Measurements from ENCODE around the gene SCN3B.
A peak's percentile ranks its signal among the peaks of the same experiment; 100 is the strongest.
"Not testable (repeated sequence)": the region's sequence is repeated elsewhere in the genome, so short reads cannot be mapped to it uniquely, and the experiment has no call there.

The SCN3B gene

GRCh38 chr11:123654566-123655081 is at the start of gene SCN3B:
Gene SCN3B (minus strand): TSS chr11:123654624. CDS start chr11:123653801, 823 bp downstream.
- DNase-seq = peak; percentile 74 to 82

DNA sequence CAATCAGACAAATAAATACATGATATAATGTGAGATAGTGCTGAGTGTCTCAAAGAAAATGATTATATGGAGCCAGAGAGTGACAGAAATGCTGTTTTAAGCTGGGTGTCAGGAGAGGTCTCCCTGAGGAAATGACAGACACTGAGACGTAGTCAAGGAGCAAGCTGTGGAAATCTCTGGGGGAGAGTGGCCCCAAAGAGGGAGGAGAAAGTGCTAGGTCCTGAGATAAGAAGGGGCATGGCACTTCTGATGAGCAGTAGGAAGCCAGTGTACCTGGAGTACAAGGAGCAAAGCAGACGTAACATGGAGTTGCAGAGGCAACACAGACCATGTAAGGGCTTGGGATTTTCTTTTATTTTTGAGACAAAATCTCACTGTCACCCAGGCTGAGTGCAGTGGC is 48.3 kb upstream of the SCN3B start:
- no peak for DNase-seq

DNA sequence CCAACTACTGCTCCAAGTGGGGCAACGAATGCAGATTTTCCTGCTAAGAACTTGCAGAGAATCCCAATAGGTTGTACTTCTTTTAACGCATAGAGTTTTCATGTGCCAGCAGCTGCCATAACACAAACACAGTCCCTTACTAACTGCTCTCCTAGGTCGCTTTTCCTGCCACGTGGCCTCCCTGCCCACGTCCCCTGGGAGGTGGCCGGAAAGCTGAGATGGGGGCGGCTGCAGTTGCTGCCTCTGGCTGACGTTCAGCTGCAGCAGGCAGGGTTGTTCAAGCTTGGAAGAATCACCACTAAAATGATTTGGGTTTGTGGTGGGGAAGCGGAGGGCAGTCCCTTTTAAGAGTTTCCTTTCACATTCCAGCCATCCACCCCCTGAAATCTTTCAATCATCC is 47.7 kb upstream of the SCN3B start:
- DNase-seq = no peak

- no peak for DNase-seq
Measured at GRCh38 chr11:123700772-123701171, 46.3 kb upstream of the SCN3B start.

DNA sequence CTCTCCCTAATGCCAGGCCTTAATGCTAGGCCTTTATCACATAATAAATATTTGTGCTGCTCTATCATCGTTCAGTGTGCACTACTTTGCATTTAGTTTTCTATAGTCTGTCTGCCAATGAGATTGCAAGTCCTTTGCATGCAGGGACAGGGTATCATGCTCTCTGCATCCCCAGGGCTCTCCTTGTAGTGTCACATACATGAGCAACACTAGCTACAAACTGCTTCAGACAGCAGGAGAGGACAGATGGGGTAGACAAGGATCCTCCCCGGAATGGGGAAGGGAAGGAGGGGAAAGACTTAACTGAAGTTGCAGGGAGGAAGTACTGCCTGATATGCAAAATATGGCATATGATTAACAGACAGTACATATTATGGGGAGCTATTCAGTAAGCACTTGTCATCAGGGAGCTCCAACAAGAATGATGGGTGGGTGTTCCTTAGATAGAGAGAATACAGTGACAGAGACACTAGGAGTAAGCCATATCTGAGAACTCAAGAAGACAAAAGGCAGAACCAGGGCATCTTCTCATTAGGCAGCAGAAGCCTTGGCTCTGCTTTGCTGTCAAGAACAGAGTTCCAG is 44.2 kb upstream of the SCN3B start:
- DNase-seq = no peak

DNA sequence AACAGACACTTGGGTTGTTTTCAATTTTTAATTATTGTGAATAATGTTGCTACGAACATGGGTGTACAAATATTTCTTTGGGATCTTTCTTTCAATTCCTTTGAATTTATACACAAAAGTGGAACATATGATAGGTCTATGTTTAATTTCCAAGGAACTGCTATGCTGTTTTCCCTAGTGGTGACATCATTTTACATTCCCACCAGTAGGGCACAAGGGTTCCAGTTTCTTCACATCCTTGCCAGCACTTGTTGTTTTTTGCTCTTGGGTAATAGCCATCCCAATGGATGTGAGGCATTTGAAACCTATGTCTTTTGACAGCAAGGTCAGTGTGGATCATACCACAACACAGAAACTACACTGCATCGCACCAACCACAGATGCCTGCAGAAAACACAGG is 41.8 kb upstream of the SCN3B start:
- DNase-seq = no peak

DNA sequence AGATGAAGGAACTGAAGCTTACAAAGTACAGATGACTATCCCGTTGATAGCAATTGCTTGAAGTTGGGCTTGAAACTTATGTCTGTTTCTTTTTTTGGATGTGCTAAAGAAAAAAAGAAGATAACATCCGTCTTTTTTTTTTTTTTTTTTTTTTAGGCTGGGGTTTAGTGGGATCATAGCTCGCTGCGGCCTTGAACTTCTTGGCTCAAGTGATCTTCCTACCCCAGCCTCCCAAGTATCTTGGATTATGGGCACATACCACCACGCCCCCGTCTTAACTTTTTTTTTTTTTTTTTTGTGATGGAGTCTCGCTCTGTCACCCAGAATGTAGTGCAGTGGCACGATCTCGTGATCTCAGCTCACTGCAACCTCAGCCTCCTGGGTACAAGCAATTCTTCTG is 40.8 kb upstream of the SCN3B start:
- no peak for DNase-seq

- no peak for DNase-seq
Measured at GRCh38 chr11:123694551-123694950, 40.1 kb upstream of the SCN3B start.

- no peak for DNase-seq
Measured at GRCh38 chr11:123692961-123693360, 38.5 kb upstream of the SCN3B start.

DNA sequence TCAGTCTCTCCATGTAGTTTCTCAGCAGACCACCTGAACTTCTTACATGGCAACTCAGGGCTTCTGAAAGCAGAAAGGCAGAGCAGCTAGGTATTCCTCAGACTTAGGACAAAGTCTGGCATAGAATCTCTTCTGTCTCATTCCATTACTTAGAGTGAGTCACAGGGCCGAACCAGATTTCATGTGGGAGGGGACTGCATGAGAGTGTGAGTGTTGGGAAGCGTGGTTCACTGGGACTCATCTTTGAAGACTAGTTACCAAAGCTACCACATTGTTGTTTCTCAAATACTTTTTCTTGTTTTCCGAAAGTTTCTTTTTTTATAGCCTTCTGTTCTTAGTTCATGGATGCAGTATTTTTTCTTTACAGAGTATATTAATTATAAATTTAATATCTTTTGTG is 36.1 kb upstream of the SCN3B start:
- no peak for DNase-seq

- DNase-seq = no peak
Measured at GRCh38 chr11:123684601-123685000, 30.2 kb upstream of the SCN3B start.

GRCh38 chr11:123683428-123684170 is 29.2 kb upstream of the SCN3B start:
- DNase-seq = no peak

GRCh38 chr11:123682696-123683410 is 28.4 kb upstream of the SCN3B start:
- DNase-seq = no peak

- DNase-seq = no peak
Measured at GRCh38 chr11:123681030-123681429, 26.6 kb upstream of the SCN3B start.

DNA sequence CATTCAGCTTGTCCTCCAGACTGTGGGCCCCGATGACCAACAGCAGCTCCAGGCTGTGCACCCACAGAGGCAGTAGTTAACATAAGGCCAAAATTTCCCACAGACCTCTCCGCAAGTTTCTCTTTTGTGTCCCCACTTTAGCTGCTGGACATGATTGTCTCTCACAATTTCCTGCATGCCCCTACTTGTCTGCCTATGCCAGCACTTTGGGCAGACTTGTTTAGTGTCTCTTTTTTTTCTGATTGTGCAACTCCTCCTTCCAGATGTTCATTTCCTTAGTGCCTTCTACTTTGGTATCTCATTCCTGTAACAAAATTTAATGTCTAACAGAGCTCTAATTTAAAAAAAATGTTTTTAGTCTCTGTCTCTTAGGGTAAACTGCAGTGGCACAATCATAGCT is 23.8 kb upstream of the SCN3B start:
- no peak for DNase-seq

DNA sequence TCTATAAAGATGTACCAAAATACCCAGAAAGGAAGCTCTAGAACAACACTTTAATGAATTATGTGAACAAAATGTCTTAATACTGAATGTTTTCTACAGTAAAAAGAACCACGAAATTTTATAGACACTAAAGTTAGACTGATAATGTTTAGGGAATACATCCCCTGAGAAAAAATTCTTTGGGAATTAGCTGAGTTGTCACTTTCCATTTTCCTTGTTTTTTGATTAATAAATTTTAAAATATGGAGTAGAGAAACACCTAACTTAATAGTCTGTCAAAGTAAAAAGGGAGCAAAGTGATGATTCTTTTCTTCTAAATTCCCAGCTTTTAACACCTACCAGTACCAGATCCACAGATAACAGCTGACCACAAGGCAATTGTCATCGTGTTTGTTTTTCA is 23.1 kb upstream of the SCN3B start:
- DNase-seq = no peak

DNA sequence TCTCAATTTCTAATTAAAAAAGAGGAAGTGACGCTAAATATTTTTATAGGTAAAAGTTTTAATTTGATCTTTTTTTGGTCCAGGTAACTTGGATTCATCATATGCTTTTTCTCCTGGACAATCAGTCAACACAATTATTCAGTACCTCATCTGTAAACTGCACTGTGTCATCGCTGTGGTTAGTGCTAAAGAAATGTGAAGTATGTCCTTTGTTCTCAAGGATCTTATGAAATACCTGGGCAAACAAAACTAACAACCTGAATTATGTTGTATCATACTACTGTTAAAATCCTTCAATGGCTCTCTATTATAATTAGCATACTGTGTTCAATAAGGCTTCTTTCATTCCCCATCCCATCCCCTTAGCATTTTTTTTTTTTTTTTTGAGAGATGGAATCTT is 19.9 kb upstream of the SCN3B start:
- DNase-seq = no peak

- DNase-seq = no peak
Measured at GRCh38 chr11:123672568-123672967, 18.1 kb upstream of the SCN3B start.

- no peak for DNase-seq
Measured at GRCh38 chr11:123671534-123671933, 17.1 kb upstream of the SCN3B start.

DNA sequence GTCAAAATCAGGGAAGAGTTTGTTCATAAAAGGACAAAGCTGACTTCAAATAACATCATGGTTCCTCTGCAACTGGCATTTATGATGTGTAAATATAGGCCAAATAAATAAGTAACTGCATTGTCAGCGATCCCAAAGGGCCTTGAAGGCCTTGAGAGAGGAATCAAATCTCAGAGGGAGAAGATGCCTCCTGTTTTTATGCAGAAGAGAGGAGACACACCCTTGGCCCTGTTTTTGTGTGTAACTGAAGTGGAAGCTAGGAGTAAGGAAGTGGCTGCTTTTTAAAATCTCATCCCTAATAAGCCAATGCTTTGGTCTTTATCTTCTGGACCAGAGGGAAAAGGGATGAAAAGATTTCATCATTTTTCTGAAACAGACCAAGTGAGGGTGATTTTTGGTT is 15.7 kb upstream of the SCN3B start:
- no peak for DNase-seq

DNA sequence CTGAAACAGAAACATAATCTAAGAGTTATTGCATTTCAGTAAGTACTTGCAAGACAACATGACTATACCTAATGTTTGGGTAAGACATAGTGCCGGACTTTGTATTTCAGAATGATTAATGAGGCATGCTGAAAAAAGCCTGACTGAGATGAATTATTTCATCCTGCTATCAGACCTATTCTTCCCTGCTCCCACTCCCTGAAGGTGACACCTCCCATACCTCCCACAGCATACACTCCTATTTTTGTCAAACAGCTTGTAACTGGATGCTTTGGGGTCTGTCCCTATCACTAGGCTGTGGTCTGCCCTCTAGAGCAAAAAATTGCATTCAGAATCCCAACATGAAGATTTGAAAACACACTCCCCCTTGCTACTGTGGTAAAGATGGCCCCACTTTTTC is 10.9 kb upstream of the SCN3B start:
- no peak for DNase-seq

DNA sequence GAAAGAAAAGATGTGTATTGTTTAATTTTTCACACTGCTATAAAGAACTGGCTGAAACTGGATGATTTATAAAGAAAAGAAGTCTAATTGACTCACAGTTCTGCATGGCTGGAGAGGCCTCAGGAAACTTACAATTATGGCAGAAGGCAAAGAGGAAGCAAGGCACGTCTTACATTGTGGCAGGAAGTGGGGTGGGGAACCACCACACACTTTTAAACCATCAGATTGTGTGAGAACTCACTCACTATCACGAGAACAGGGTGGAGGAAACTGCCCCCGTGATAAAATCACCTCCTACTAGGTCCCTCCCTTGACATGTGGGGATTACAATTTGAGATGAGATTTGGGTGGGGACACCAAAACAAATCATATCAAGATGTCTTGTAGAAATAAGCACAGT is 5.5 kb upstream of the SCN3B start:
- not testable (repeated sequence) for DNase-seq

GRCh38 chr11:123659311-123659710 is 4.9 kb upstream of the SCN3B start:
- DNase-seq = no peak
